HEK293 (cell line): ENCODE measurements around the gene OR2A14.

Source experiments
- CTCF ChIA-PET: fragments of 350-600 bp; formaldehyde crosslinking; extraction: SDS; loops from one replicate; lab custom pipeline; 2021; ENCODE audit warnings: antibody characterized with exemption; lab: Yijun Ruan, JAX
- POLR2A ChIA-PET: fragments of 300-600 bp; formaldehyde crosslinking; extraction: SDS; loops from one replicate; lab custom pipeline; 2020; ENCODE audit warnings: antibody characterized with exemption, inconsistent platforms; lab: Yijun Ruan, JAX
- H3K27ac ChIP-seq: fragments of 200-500 bp; sonication (Bioruptor generic); 2 replicates; pipeline ENCODE4 v1.5.1; 2014; ENCODE audit warnings: low read depth, low read length, control low read depth, inconsistent platforms; ENCODE audit errors: extremely low read depth
- H3K36me3 ChIP-seq, 2 experiments: fragments of 200-500 bp in 1 of 2; sonication (Bioruptor generic) in 1 of 2; 1 replicate in 1 of 2; 2 replicates in 1 of 2; pipeline ENCODE4 v1.5.1; 2014 to 2017; ENCODE audit warnings: inconsistent platforms in 2 of 2, low read length in 2 of 2; ENCODE audit not compliant: control insufficient read depth in 2 of 2, insufficient read depth in 1 of 2
- H3K4me1 ChIP-seq: fragments of 200-500 bp; sonication (Bioruptor generic); 2 replicates; pipeline ENCODE4 v1.5.1; 2014; ENCODE audit warnings: mild to moderate bottlenecking, low read length, inconsistent platforms; ENCODE audit not compliant: control insufficient read depth, insufficient read depth
- H3K4me3 ChIP-seq: 2 replicates; pipeline ENCODE4 v1.5.1; 2011; ENCODE audit warnings: low read depth, mild to moderate bottlenecking, control low read depth, low read length, moderate library complexity
- H3K9me3 ChIP-seq: fragments of 200-500 bp; sonication (Bioruptor generic); 2 replicates; pipeline ENCODE4 v1.5.1; 2014; ENCODE audit warnings: low read depth, low read length, inconsistent platforms; ENCODE audit not compliant: control insufficient read depth, insufficient read depth
- KLF1 ChIP-seq: fragments of 450-650 bp; formaldehyde crosslinking; IDR thresholded peaks from 2 replicates; pipeline ENCODE4 v1.5.1; 2016; ENCODE audit warnings: missing biosample characterization, missing genetic modification characterization
- SP2 ChIP-seq: fragments of 450-650 bp; formaldehyde crosslinking; IDR thresholded peaks from 2 replicates; pipeline ENCODE4 v1.5.1; 2016; ENCODE audit warnings: missing biosample characterization, missing genetic modification characterization
- SP7 ChIP-seq: fragments of 450-650 bp; formaldehyde crosslinking; IDR thresholded peaks from 2 replicates; pipeline ENCODE4 v1.5.1; 2016; ENCODE audit warnings: missing biosample characterization, missing genetic modification characterization
- YY2 ChIP-seq: fragments of 450-650 bp; formaldehyde crosslinking; IDR thresholded peaks from 2 replicates; pipeline ENCODE4 v1.5.1; 2016; ENCODE audit warnings: missing biosample characterization, missing genetic modification characterization
- ZFHX2 ChIP-seq: fragments of 450-650 bp; formaldehyde crosslinking; conservative IDR thresholded peaks from 2 replicates; pipeline ENCODE4 v1.5.1; 2016; ENCODE audit warnings: missing biosample characterization, missing genetic modification characterization
- ZNF133 ChIP-seq: fragments of 450-650 bp; formaldehyde crosslinking; IDR thresholded peaks from 2 replicates; pipeline ENCODE4 v1.5.1; 2016; ENCODE audit warnings: missing biosample characterization, missing genetic modification characterization
- ZNF140 ChIP-seq: fragments of 450-650 bp; formaldehyde crosslinking; IDR thresholded peaks from 2 replicates; pipeline ENCODE4 v1.5.1; 2016; ENCODE audit warnings: missing biosample characterization, missing genetic modification characterization
- ZNF157 ChIP-seq: fragments of 450-650 bp; formaldehyde crosslinking; IDR thresholded peaks from 2 replicates; pipeline ENCODE4 v1.5.1; 2016; ENCODE audit warnings: missing biosample characterization, missing genetic modification characterization
- ZNF214 ChIP-seq: fragments of 450-650 bp; formaldehyde crosslinking; IDR thresholded peaks from 2 replicates; pipeline ENCODE4 v1.5.1; 2017; ENCODE audit warnings: missing biosample characterization, mild to moderate bottlenecking, missing genetic modification characterization, borderline replicate concordance
- ZNF292 ChIP-seq: fragments of 450-650 bp; formaldehyde crosslinking; IDR thresholded peaks from 2 replicates; pipeline ENCODE4 v1.5.1; 2016; ENCODE audit warnings: low read depth, missing biosample characterization, missing genetic modification characterization, borderline replicate concordance
- ZNF302 ChIP-seq: fragments of 450-650 bp; formaldehyde crosslinking; IDR thresholded peaks from 2 replicates; pipeline ENCODE4 v1.5.1; 2016; ENCODE audit warnings: missing biosample characterization, missing genetic modification characterization, low read depth
- ZNF350 ChIP-seq: fragments of 450-650 bp; formaldehyde crosslinking; IDR thresholded peaks from 2 replicates; pipeline ENCODE4 v1.5.0; 2017; ENCODE audit warnings: missing biosample characterization, mild to moderate bottlenecking, missing genetic modification characterization
- ZNF391 ChIP-seq: fragments of 450-650 bp; formaldehyde crosslinking; IDR thresholded peaks from 2 replicates; pipeline ENCODE4 v1.5.1; 2016; ENCODE audit warnings: low read depth, missing biosample characterization, missing genetic modification characterization, borderline replicate concordance
- ZNF394 ChIP-seq: fragments of 450-650 bp; formaldehyde crosslinking; IDR thresholded peaks from 2 replicates; pipeline ENCODE4 v1.5.1; 2016; ENCODE audit warnings: missing biosample characterization, missing genetic modification characterization, mild to moderate bottlenecking, moderate library complexity, borderline replicate concordance
- ZNF426 ChIP-seq: fragments of 450-650 bp; formaldehyde crosslinking; IDR thresholded peaks from 2 replicates; pipeline ENCODE4 v1.5.1; 2017; ENCODE audit warnings: missing biosample characterization, missing genetic modification characterization, mild to moderate bottlenecking, inconsistent platforms, moderate library complexity
- ZNF549 ChIP-seq: fragments of 450-650 bp; IDR thresholded peaks from 2 replicates; pipeline ENCODE4 v1.5.1; 2018; ENCODE audit warnings: missing biosample characterization, missing genetic modification characterization, mild to moderate bottlenecking, inconsistent platforms, moderate library complexity
- ZNF776 ChIP-seq: fragments of 450-650 bp; formaldehyde crosslinking; IDR thresholded peaks from 2 replicates; pipeline ENCODE4 v1.5.0; 2017; ENCODE audit warnings: missing biosample characterization, missing genetic modification characterization, borderline replicate concordance
- TF ChIP-seq, protein P1 (sequence below): fragments of 450-650 bp; formaldehyde crosslinking; IDR thresholded peaks from 2 replicates; pipeline ENCODE4; 2016; ENCODE audit warnings: missing biosample characterization, missing genetic modification characterization
- TF ChIP-seq, protein P2 (sequence below): fragments of 450-650 bp; formaldehyde crosslinking; IDR thresholded peaks from 2 replicates; pipeline ENCODE4 v1.5.1; 2016; ENCODE audit warnings: missing biosample characterization, missing genetic modification characterization
- TF ChIP-seq, protein P3 (sequence below): fragments of 450-650 bp; formaldehyde crosslinking; IDR thresholded peaks from 2 replicates; pipeline ENCODE4 v1.5.1; 2016; ENCODE audit warnings: missing biosample characterization, missing genetic modification characterization

OR2A14 gene

DNA sequence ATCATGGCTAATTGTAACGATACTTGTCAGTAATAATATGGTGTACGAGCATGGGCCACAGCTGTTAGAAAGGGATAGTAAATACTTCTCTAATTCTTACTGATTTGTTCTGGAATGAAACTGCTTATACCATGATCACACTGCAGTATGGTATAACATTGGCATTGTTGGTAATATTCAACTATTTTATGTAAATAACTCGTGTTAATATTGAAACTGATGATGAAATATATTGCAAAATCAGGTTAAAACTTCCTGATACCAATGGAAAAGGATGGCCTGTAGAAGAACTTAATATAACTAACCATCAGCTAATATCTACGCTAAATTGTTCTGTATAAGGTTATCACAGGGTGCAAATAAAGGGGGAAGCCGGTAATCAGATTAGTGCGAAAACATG, 10.3 kb downstream of the OR2A14 start:
- TF ChIP-seq ZNF394, result no peak
- TF ChIP-seq SP7 (tag by site-specific recombination), result no peak
- TF ChIP-seq, protein P1, sequence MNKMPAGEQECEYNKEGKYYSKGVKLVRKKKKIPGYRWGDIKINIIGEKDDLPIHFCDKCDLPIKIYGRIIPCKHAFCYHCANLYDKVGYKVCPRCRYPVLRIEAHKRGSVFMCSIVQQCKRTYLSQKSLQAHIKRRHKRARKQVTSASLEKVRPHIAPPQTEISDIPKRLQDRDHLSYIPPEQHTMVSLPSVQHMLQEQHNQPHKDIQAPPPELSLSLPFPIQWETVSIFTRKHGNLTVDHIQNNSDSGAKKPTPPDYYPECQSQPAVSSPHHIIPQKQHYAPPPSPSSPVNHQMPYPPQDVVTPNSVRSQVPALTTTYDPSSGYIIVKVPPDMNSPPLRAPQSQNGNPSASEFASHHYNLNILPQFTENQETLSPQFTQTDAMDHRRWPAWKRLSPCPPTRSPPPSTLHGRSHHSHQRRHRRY (tag by site-specific recombination), result no peak
- TF ChIP-seq ZNF426 (tag by site-specific recombination), result no peak
- TF ChIP-seq KLF1, result no peak
- TF ChIP-seq ZNF549 (tag by site-specific recombination), result no peak
- no peak for TF ChIP-seq ZFHX2 (tag by site-specific recombination)
- TF ChIP-seq ZNF157 (tag by site-specific recombination), result no peak
- TF ChIP-seq ZNF302, result no peak
- no peak for TF ChIP-seq YY2 (tag by site-specific recombination)
- CTCF ChIA-PET, result interaction anchor here (0.8 kb wide), 1 partner anchor 259 kb away, joined by 4 read pairs; no protein-coding TSS in a partner anchor
- no peaks in the 10 kb centered on the region for H3K36me3 ChIP-seq
- H3K4me1 ChIP-seq, result no peaks in the 10 kb centered on the region
- no peaks in the 10 kb centered on the region for H3K9me3 ChIP-seq
- no peak overlapping the region for H3K4me3 ChIP-seq
- H3K27ac ChIP-seq, result no peak overlapping the region
- POLR2A ChIA-PET, result no interaction called here

DNA sequence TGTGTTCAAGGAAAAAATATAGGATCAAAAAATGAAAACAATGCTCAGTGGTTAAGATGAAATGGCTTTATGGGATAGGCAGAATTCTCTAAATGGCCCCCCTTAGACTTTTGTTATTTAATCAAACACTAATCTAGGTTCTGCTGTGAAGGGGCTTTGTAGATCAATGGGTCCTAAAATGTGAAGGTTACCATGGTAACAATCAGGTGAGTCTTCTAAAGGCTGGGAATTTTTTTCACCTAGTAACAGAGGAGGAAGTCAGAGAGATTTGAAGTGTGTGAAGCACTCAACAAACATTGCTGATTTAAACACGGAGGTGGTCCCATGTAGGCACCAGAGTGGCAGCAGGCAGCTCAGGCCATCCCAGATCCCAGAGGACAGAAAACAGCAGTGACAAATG, 11.1 kb downstream of the OR2A14 start:
- ChIA-PET POLR2A (interaction anchor here (0.6 kb wide), 1 partner anchor 232 kb away, joined by 8 read pairs; the partner anchor contains the start of gene TCAF1), CTCF (interaction anchor here (0.6 to 0.8 kb wide), 3 partner anchors 44 to 1650 kb away, joined by 3 to 4 read pairs (median 4); no protein-coding TSS in a partner anchor)
- Histone ChIP-seq H3K4me3 (no peak overlapping the region), H3K9me3 (no peaks in the 10 kb centered on the region), H3K27ac (no peak overlapping the region), H3K36me3 (no peaks in the 10 kb centered on the region), H3K4me1 (no peaks in the 10 kb centered on the region)
- TF ChIP-seq, protein P1 (tag by site-specific recombination), result no peak
- TF ChIP-seq ZNF391 (no peak), SP2 (no peak), ZNF292 (tag by site-specific recombination) (no peak), ZNF133 (tag by site-specific recombination) (no peak), ZNF140 (tag by site-specific recombination) (no peak), ZNF776 (tag by site-specific recombination) (no peak), ZNF350 (no peak), ZNF426 (tag by site-specific recombination) (no peak), ZNF214 (tag by site-specific recombination) (no peak)
- TF ChIP-seq, protein P2, sequence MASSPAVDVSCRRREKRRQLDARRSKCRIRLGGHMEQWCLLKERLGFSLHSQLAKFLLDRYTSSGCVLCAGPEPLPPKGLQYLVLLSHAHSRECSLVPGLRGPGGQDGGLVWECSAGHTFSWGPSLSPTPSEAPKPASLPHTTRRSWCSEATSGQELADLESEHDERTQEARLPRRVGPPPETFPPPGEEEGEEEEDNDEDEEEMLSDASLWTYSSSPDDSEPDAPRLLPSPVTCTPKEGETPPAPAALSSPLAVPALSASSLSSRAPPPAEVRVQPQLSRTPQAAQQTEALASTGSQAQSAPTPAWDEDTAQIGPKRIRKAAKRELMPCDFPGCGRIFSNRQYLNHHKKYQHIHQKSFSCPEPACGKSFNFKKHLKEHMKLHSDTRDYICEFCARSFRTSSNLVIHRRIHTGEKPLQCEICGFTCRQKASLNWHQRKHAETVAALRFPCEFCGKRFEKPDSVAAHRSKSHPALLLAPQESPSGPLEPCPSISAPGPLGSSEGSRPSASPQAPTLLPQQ, result no peak
- TF ChIP-seq, protein P3, sequence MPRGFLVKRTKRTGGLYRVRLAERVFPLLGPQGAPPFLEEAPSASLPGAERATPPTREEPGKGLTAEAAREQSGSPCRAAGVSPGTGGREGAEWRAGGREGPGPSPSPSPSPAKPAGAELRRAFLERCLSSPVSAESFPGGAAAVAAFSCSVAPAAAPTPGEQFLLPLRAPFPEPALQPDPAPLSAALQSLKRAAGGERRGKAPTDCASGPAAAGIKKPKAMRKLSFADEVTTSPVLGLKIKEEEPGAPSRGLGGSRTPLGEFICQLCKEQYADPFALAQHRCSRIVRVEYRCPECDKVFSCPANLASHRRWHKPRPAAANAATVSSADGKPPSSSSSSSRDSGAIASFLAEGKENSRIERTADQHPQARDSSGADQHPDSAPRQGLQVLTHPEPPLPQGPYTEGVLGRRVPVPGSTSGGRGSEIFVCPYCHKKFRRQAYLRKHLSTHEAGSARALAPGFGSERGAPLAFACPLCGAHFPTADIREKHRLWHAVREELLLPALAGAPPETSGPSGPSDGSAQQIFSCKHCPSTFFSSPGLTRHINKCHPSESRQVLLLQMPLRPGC (tag by site-specific recombination), result no peak
